C4-2B (cell line): ENCODE measurements around the gene GPR17.

Experiments used
- H3K27ac ChIP-seq: fragments of 450-650 bp; 2 replicates; pipeline ENCODE4 v1.5.1; 2017
- CTCF ChIP-seq: fragments of 450-650 bp; conservative IDR thresholded peaks from 2 replicates; pipeline ENCODE4 v1.5.1; 2017; ENCODE audit warnings: mild to moderate bottlenecking
- ZFX ChIP-seq: fragments of 450-650 bp; IDR thresholded peaks from 2 replicates; pipeline ENCODE4 v1.6.1; 2017

The GPR17 gene

GRCh38 chr2:127664065-127664894 lies 18.3 kb downstream of the GPR17 start:
- TF ChIP-seq CTCF (no peak), ZFX (no peak)

GRCh38 chr2:127664895-127665225 lies 18.9 kb downstream of the GPR17 start:
- TF ChIP-seq CTCF: no peak
- no peak for TF ChIP-seq ZFX
- H3K27ac ChIP-seq: no peak overlapping the region

More at GRCh38 chr2:127664065-127664894, 18.3 kb downstream of the GPR17 start:
- H3K27ac ChIP-seq: no peak overlapping the region

- TF ChIP-seq ZFX (no peak), CTCF (no peak)
- no peak overlapping the region for H3K27ac ChIP-seq
Observed at GRCh38 chr2:127665267-127665893, 19.4 kb downstream of the GPR17 start.

- TF ChIP-seq CTCF (no peak), ZFX (no peak)
- H3K27ac ChIP-seq: no peak overlapping the region
Observed at GRCh38 chr2:127669056-127669455, 23.1 kb downstream of the GPR17 start.

- no peak overlapping the region for H3K27ac ChIP-seq
- no peak for TF ChIP-seq ZFX
- TF ChIP-seq CTCF: no peak
Observed at GRCh38 chr2:127670055-127670956, 24.4 kb downstream of the GPR17 start.

- H3K27ac ChIP-seq: no peak overlapping the region
- TF ChIP-seq ZFX: no peak
- TF ChIP-seq CTCF: no peak
Observed at GRCh38 chr2:127670957-127671290, 25.0 kb downstream of the GPR17 start.
